HG03520 (cell line): ENCODE results near the gene TRIM36.

Source experiments
- ATAC-seq: cut with Tn5 transposase; IDR thresholded peaks from one replicate; pipeline ENCODE4 v1.9.1; 2021; ENCODE audit warnings: mild to moderate bottlenecking, moderate library complexity; ENCODE audit not compliant: unreplicated experiment

Gene TRIM36

DNA sequence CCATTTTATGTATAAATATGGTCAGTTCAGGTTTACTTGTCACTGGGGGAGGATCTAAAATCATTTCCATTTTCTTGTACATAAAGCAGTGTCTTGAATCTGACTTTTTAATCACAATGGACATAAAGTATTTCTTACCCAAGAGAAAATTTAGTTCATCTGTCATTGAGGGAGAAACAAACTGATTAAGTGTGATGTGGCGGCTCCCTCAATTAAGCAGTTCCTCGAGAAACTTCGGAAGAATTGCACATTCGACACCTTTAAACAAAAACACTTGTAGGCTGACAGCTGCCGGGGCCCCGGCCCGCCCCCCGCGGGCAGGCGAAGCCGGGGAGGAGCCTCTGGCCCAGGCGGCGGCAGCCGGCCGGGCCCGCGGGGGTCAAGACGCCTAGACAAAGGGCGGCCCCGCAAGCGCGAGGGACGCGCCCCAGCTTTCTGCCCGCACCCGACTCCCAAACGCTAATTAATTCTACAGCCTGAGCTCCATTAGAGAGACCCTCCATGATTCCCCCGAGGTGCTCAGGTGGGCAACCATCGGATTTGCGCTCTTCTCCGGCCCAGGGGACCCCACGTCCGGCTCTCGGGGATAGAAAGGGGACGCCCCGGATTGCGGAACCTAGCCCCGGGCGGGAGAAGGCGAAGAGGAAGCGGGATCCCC lies 750 bp downstream of the TRIM36 start:
- no peak for ATAC-seq

DNA sequence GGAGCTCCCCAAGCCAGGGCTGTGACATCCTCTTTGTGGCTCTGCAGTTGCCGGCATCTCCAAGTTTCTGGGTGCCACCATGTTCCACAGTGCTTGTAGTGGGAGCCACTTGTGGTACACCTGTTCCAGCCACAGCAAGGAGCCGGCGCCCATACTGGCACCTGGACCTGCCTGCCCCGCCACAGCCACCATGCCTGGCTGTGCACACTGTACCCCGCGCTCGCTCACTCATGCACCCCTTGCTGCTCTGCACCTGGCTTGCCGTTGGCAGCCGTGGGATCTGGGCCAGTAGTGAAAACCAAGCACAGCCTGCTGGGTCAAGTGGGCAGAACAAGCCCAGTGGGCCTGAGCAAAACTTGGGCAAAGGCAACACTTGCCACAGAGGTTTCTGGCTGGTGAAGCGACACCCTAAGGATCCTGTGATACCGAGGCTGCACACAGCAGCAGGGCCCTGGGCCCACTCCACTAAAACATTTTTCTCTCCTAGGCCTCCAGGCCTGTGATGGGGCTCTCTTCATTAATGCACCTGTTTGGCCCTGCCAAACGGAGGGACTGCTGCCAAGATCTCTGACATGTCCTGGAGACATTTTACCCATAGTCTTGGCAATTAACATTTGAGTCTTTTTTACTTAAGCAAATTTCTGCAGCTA lies 2.8 kb downstream of the TRIM36 start:
- ATAC-seq, result no peak

- no peak for ATAC-seq
Observed at GRCh38 chr5:115165790-115166189, 3.9 kb downstream of the TRIM36 start.

GRCh38 chr5:115160975-115161475 lies 8.7 kb downstream of the TRIM36 start:
- ATAC-seq, result no peak

- ATAC-seq, result no peak
Observed at GRCh38 chr5:115151208-115151805, 18.4 kb downstream of the TRIM36 start.

GRCh38 chr5:115150512-115150911 lies 19.2 kb downstream of the TRIM36 start:
- no peak for ATAC-seq

- ATAC-seq, result no peak
Observed at GRCh38 chr5:115147052-115147451, 22.7 kb downstream of the TRIM36 start.

DNA sequence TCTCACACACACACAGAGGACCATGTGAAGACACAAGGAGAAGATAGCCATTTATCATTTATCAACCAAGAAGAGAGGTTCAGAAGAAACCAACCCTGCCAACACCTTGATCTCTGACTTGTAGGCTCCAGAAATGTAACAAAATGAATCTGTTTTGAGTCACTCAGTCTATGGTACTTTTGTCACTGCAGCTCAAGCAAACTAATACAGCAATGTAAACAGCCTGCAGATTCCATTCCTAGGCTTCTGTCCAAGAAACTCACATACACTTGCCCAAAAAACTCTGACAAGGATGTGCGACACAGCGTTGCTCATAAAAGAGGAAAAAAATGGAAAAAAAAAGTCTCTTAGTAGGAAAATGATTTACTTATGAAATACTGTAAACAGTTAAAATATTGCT lies 33.4 kb downstream of the TRIM36 start:
- ATAC-seq, result no peak

GRCh38 chr5:115132465-115132864 lies 37.2 kb downstream of the TRIM36 start:
- ATAC-seq, result no peak

DNA sequence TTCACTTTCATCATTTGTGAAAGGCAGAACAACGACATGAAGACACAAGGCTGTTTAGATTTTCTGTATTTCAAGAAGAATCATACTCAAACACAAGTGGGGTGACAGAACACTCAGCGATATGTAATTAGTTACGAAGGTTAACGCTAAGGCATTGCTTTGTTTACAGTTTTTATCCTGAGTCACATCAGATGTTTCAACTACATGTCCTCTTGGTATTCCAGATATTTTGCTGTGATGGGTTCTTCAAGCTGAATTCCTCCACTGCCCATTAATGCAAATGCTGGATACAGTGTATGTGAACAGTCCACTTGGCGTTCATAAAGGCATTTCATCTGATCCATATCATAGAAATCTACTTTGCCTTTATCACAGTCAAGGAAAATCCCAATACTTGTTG lies 43.4 kb downstream of the TRIM36 start:
- no peak for ATAC-seq

DNA sequence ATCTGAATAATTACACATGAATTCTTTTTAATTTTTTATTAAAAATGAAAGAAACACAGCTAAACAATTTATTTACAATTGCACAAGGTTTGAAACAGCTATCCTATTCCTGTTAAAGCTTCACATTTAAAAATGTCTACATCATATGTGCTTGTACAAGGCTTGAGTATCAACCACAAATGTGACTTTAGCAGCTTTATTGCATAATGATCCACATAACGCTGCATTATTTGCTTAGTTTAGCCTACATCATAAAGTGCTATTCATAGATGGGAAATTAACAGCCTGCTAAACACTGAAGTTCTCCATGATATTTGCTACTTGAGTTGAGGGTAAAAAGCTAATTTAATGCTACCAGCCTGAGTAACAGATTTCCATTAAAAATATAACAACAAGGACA lies 45.0 kb downstream of the TRIM36 start:
- ATAC-seq, result no peak

DNA sequence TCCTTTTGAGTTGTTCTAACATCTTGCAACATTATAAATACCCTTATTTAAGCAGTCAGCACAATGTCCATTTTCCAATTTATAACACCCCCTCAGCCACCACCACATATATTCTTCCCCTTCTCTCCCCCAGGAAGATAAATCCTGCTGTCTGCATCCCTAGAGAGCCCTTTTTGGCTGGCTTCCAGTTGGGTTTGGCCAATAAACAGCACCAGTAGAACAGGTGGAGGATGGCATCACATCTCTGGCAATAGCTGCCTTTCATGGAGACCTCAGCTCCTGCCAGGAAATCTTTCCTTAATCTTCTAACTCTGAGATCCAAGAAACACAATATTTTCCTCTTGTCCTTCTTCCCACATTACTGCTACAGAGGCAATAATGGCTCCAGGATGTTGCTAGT lies 53.7 kb downstream of the TRIM36 start:
- ATAC-seq, result no peak

- no peak for ATAC-seq
Observed at GRCh38 chr5:115109840-115110239, 59.9 kb downstream of the TRIM36 start.

DNA sequence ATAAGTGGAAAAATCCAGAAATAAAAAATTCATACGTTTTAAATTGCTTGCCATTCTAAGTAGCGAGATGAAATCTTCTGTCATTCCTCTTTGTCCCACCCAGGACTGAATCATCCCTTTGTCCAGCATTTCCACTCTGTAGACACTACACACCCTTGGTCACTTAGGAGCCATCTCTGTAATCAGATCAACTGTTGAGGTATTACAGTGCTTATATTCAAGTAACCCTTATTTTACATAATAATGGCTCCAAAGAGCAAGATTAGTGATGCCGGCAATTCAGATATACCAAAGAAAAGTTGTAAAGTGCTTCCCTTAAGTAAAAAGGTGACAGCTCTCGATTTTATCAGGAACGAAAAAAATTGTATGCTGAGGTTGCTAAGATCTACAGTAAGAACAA lies 60.4 kb downstream of the TRIM36 start:
- ATAC-seq, result no peak

- no peak for ATAC-seq
Observed at GRCh38 chr5:115100319-115100955, 69.3 kb downstream of the TRIM36 start.

DNA sequence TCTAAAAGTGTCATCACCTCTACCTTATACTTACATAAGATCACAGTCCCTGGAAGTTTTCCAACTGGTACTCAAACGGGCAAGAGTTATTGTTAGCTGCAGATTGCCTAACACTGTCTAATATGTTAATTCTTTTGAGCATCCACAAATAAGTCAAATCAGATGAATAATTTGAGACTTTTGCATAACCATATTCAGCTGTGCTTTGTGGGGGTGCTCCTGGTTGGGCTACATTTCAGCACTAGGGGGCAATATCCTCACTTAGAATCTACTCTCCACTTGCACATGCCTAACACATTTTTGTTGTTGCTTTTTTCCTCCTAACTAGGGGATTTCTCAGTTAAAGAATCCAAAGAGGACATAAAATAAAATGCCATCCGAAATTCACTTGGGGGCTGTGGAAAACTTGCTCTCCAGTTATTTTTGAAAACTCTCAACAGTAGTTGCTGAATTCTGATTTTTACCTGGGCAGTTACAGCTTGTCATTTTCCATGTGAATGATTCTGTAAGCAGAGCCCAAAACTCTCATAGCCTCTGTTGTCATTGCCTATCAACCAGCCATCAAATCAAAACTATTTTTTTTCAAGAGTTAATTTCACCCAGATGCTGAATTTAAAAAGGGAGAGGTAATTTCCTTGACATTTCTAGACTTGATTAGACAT lies 71.5 kb downstream of the TRIM36 start:
- ATAC-seq, result peak; percentile 86

DNA sequence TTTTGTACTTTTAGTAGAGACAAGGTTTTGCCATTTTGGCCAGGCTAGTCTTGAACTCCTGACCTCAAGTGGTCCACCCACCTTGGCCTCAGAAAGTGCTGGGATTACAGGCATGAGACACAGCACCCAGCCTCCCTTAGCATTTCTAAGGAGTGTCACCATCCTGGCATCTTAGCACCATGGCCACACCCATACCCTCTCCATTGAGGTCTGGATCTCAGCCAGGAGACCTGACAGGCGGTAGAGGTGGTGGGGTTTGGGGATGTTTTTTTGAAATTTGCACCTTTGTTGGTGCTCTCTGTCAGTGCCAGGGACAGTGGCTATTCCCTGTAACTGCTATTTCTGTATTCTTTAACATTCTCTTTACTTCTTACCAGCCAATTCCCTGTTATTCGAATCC lies 72.5 kb downstream of the TRIM36 start:
- ATAC-seq, result no peak

GRCh38 chr5:115096034-115096769 lies 73.5 kb downstream of the TRIM36 start:
- ATAC-seq, result no peak

DNA sequence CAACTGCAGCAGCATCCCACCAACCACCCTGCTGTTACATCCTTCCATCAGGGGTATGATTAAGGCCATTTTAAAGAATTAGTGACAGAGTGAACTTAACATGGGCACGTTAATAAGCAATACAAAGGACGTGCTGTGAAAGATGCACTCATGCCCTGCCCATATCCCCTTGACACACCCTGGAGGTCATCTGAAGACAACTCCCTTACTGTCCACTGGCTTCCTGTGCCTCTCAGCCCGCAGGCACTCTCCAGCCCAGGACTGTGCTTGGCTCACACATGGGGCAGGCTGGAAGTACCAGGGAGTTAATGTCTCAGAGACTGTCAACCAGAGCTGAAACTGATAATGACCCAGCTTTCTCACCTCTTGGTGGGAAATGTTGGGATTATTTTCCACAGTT lies 81.8 kb downstream of the TRIM36 start:
- no peak for ATAC-seq

GRCh38 chr5:115086473-115086872 lies 83.2 kb downstream of the TRIM36 start:
- no peak for ATAC-seq
